B cell (primary cell): ENCODE measurements around the gene TMEM106C. TPM values are rescaled to one million over a fixed set of nuclear protein-coding genes. Genes with fewer than 3 reads are reported as not detected.

Experiments
- ATAC-seq: fragments of 200-7000 bp; cut with Tn5 transposase; one replicate; pipeline ENCODE4 v1.10.0; 2021; ENCODE audit warnings: low read depth, mild to moderate bottlenecking, moderate number of reproducible peaks, moderate library complexity
- CTCF ChIA-PET: fragments of 350-600 bp; sonication (Branson Sonifier 250); formaldehyde crosslinking; loops from one replicate; lab custom pipeline; 2021; ENCODE audit warnings: antibody characterized with exemption, inconsistent platforms; lab: Charles Lee
- POLR2A ChIA-PET: fragments of 350-600 bp; sonication (Branson Sonifier 250); formaldehyde crosslinking; loops from one replicate; lab custom pipeline; 2021; ENCODE audit warnings: antibody characterized with exemption; lab: Charles Lee
- DNase-seq: peaks from one replicate; pipeline ENCODE4 v3.0.0; 2013
- H2AFZ ChIP-seq: 2 replicates; pipeline ENCODE4 v1.6.1; 2012; ENCODE audit warnings: mild to moderate bottlenecking, low read depth, low read length; ENCODE audit not compliant: insufficient read depth, poor library complexity, severe bottlenecking
- H3K27ac ChIP-seq, 2 donors: 1 replicate in 1 of 2; 2 replicates in 1 of 2; pipeline ENCODE4 v1.5.1; 2012 to 2013; ENCODE audit warnings: low read length in 2 of 2, mild to moderate bottlenecking in 2 of 2, moderate library complexity in 1 of 2
- H3K27me3 ChIP-seq, 4 experiments: fragments of 200-600 bp in 1 of 4; sonication (generic) in 1 of 4; replicated peaks in 1 of 4; 1 replicate in 2 of 4; 2 replicates in 2 of 4; pipeline versions ENCODE4 v1.6.1 to v1.7.0; 2013 to 2016; ENCODE audit warnings: low read length in 3 of 4, mild to moderate bottlenecking in 2 of 4, mixed read lengths in 1 of 4, moderate library complexity in 1 of 4; ENCODE audit not compliant: insufficient read depth in 4 of 4, control insufficient read depth in 3 of 4; ENCODE audit errors: control extremely low read depth in 1 of 4
- H3K36me3 ChIP-seq, 2 experiments: replicated peaks in 1 of 2; 1 replicate in 1 of 2; 2 replicates in 1 of 2; pipeline versions ENCODE4 v1.6.1 to v1.7.1; 2013; ENCODE audit warnings: low read length in 1 of 2; ENCODE audit not compliant: insufficient read depth in 2 of 2, control insufficient read depth in 1 of 2; ENCODE audit errors: control extremely low read depth in 1 of 2, extremely low read depth in 1 of 2
- H3K4me1 ChIP-seq, 2 donors: fragments of 200-600 bp in 1 of 2; sonication (generic) in 1 of 2; 1 replicate in 1 of 2; 2 replicates in 1 of 2; pipeline versions ENCODE4 v1.5.1 to v1.6.1; 2013 to 2017; ENCODE audit warnings: low read length in 2 of 2; ENCODE audit not compliant: control insufficient read depth in 2 of 2, insufficient read depth in 2 of 2
- H3K4me2 ChIP-seq: replicated peaks from 2 replicates; pipeline ENCODE3; 2012; ENCODE audit warnings: mild to moderate bottlenecking, low read depth, low read length; ENCODE audit not compliant: poor library complexity, severe bottlenecking
- H3K4me3 ChIP-seq, 5 experiments: fragments of 200-600 bp in 1 of 5; sonication (generic) in 1 of 5; 1 replicate in 3 of 5; 2 replicates in 2 of 5; pipeline versions ENCODE4 v1.5.1 to v1.7.0; 2011 to 2016; ENCODE audit warnings: low read length in 4 of 5, mild to moderate bottlenecking in 4 of 5, low read depth in 2 of 5, control low read depth in 1 of 5, moderate library complexity in 1 of 5; ENCODE audit not compliant: insufficient read depth in 1 of 5; ENCODE audit errors: control extremely low read depth in 1 of 5, extremely low read depth in 1 of 5
- H3K79me2 ChIP-seq: fragments of 200-600 bp; sonication (generic); one replicate; pipeline ENCODE4 v1.6.0; 2016; ENCODE audit warnings: low read length; ENCODE audit not compliant: control insufficient read depth, insufficient read depth
- H3K9ac ChIP-seq: fragments of 200-600 bp; sonication (generic); 2 replicates; pipeline ENCODE4 v1.6.1; 2017; ENCODE audit warnings: mild to moderate bottlenecking, low read length, moderate library complexity
- H3K9me3 ChIP-seq, 3 donors: one replicate each; pipeline versions ENCODE4 v1.6.1 to v1.7.1; 2013; ENCODE audit warnings: low read length in 2 of 3; ENCODE audit not compliant: control insufficient read depth in 2 of 3, insufficient read depth in 1 of 3; ENCODE audit errors: control extremely low read depth in 1 of 3
- H4K20me1 ChIP-seq: 2 replicates; pipeline ENCODE4 v1.6.0; 2012; ENCODE audit warnings: mild to moderate bottlenecking, low read length; ENCODE audit not compliant: insufficient read depth, control insufficient read depth, poor library complexity, severe bottlenecking
- H3K27ac Mint-ChIP-seq: one replicate; pipeline ENCODE4 v1.8.0; 2021; ENCODE audit warnings: mixed read lengths
- H3K27me3 Mint-ChIP-seq: one replicate; pipeline ENCODE4 v1.8.0; 2021; ENCODE audit warnings: mixed read lengths
- H3K4me1 Mint-ChIP-seq: one replicate; pipeline ENCODE4 v1.8.0; 2021; ENCODE audit warnings: mixed read lengths
- H3K4me3 Mint-ChIP-seq: one replicate; pipeline ENCODE4 v1.8.0; 2021; ENCODE audit warnings: mixed read lengths
- H3K9me3 Mint-ChIP-seq: one replicate; pipeline ENCODE4 v1.8.0; 2022; ENCODE audit warnings: mixed read lengths; ENCODE audit not compliant: insufficient read depth
- EZH2 ChIP-seq: IDR thresholded peaks from 2 replicates; pipeline ENCODE4 v1.6.1; 2012; ENCODE audit warnings: borderline replicate concordance, low read depth, mild to moderate bottlenecking, moderate library complexity, low read length; ENCODE audit not compliant: insufficient read depth, poor library complexity, severe bottlenecking
- WGBS: methylation state at CpG from one replicate; pipeline ENCODE4 v1.1.5; 2013; ENCODE audit warnings: missing lambda C conversion rate; ENCODE audit not compliant: insufficient coverage; 5-methylcytosine and 5-hydroxymethylcytosine counted together
- intact Hi-C: fragments of 100-400 bp; cut with micrococcal nuclease; formaldehyde crosslinking; loops from one replicate; pipeline ENCODE4 v1.10.0; 2022
- polyA plus RNA-seq: library from polyadenylated mRNA; depleted of rRNA; stranded (reverse); fragments of >200 nt; gene quantifications from 2 replicates; pipeline ENCODE4 v1.2.3, GENCODE V29; 2012
- total RNA-seq, 2 donors: library from RNA; stranded (reverse); fragments of 120-200 nt in 1 of 2; gene quantifications; 1 replicate in 1 of 2; 2 replicates in 1 of 2; pipeline versions ENCODE4 v1.2.3 to v1.2.4, GENCODE V29; 2013 to 2022
- TF ChIP-seq, protein P1 (sequence below): fragments of 200-600 bp; IDR thresholded peaks from one replicate; pipeline ENCODE4 v1.8.0; 2022; ENCODE audit warnings: antibody characterized with exemption, mild to moderate bottlenecking

TMEM106C gene
- total and polyA plus RNA-seq, 2 donors (not counting 1 experiment from before 2014, with no cell fraction given): 37.5 to 44.2 TPM

DNA sequence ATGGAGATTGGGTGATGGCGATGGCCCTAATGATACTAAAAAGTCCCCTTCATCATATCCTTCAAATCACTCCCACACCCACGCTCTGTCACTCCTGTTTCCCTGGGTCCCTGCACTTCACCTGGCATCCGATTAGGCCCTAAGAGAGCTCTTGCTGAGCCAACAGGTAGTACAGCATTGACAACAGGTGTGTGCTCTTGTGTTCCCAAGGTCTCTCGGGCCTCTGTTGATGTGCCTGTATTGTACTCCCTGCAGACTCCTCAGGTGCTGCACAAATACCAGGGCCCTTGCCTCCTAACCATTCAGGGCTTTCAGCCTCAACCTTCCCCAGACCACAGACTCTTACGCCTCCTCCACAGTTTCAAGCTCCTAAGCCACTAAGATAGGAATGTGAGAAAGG, 32.8 kb upstream of the TMEM106C start:
- H3K4me2 ChIP-seq: no peak overlapping the region
- H4K20me1 ChIP-seq: no peaks in the 10 kb centered on the region
- ATAC-seq (no peak), DNase-seq (no peak)
- Mint-ChIP-seq H3K4me3 (no peak overlapping the region), H3K27ac (no peak overlapping the region), H3K27me3 (peaks cover 35% of the 10 kb centered on the region), H3K4me1 (no peaks in the 10 kb centered on the region), H3K9me3 (no peaks in the 10 kb centered on the region)
- CTCF ChIA-PET: no interaction called here
- no peak overlapping the region for H3K4me3 ChIP-seq
- no peaks in the 10 kb centered on the region for H3K36me3 ChIP-seq
- intact Hi-C loops: no loop called here
- TF ChIP-seq EZH2: no peak
- TF ChIP-seq, protein P1, sequence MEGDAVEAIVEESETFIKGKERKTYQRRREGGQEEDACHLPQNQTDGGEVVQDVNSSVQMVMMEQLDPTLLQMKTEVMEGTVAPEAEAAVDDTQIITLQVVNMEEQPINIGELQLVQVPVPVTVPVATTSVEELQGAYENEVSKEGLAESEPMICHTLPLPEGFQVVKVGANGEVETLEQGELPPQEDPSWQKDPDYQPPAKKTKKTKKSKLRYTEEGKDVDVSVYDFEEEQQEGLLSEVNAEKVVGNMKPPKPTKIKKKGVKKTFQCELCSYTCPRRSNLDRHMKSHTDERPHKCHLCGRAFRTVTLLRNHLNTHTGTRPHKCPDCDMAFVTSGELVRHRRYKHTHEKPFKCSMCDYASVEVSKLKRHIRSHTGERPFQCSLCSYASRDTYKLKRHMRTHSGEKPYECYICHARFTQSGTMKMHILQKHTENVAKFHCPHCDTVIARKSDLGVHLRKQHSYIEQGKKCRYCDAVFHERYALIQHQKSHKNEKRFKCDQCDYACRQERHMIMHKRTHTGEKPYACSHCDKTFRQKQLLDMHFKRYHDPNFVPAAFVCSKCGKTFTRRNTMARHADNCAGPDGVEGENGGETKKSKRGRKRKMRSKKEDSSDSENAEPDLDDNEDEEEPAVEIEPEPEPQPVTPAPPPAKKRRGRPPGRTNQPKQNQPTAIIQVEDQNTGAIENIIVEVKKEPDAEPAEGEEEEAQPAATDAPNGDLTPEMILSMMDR: no peak
- H3K9ac ChIP-seq: no peak overlapping the region
- 93% methylated on average over 3 of the region's 5 CpGs for WGBS
- H2AFZ ChIP-seq: no peak overlapping the region
- H3K27me3 ChIP-seq: peaks cover 0 to 11% (median 2%) of the 10 kb centered on the region in 4 experiments
- H3K9me3 ChIP-seq: no peaks in the 10 kb centered on the region
- POLR2A ChIA-PET: interaction anchor here (0.5 kb wide), 1 partner anchor 133 kb away, joined by 10 read pairs; no protein-coding TSS in a partner anchor
- no peak overlapping the region for H3K27ac ChIP-seq
- H3K4me1 ChIP-seq: no peaks in the 10 kb centered on the region
- H3K79me2 ChIP-seq: no peaks in the 10 kb centered on the region

DNA sequence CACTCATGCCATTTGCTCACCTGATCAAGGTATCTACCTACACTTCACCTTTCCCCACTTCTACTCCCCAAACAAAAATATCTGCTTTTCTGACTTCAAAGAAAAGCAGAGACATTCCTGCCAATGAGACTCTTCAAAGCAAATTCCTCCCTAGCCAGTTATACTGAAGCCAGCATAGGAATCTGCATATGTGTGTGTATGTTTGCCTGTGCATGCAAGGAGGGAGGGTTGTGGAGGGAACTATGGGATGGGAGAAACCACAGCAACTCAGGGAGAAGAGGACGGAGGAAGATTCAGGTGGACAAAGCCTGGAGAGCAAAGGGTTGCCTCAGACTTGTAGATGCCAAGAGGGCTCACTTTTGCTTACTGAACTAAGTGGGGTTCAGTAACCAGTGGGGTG, 32.2 kb upstream of the TMEM106C start:
- no peaks in the 10 kb centered on the region for H3K4me1 Mint-ChIP-seq
- intact Hi-C loops: no loop called here
- H3K4me3 Mint-ChIP-seq: no peak overlapping the region
- no peak for DNase-seq
- ChIA-PET CTCF (no interaction called here), POLR2A (no interaction called here)
- Histone ChIP-seq H3K4me2 (no peak overlapping the region), H3K36me3 (no peaks in the 10 kb centered on the region), H3K9ac (no peak overlapping the region), H4K20me1 (no peaks in the 10 kb centered on the region), H3K4me3 (no peak overlapping the region), H2AFZ (no peak overlapping the region), H3K9me3 (no peaks in the 10 kb centered on the region), H3K4me1 (no peaks in the 10 kb centered on the region), H3K79me2 (no peaks in the 10 kb centered on the region), H3K27me3 (peaks cover 0 to 11% (median 2%) of the 10 kb centered on the region in 4 experiments), H3K27ac (no peak overlapping the region)
- no peaks in the 10 kb centered on the region for H3K9me3 Mint-ChIP-seq
- no peak overlapping the region for H3K27ac Mint-ChIP-seq
- TF ChIP-seq EZH2: no peak
- TF ChIP-seq, protein P1: no peak
- no peak for ATAC-seq
- peaks cover 40% of the 10 kb centered on the region for H3K27me3 Mint-ChIP-seq
- 100% methylated on average over 1 of the region's 1 CpG for WGBS
